Measurements from ENCODE around the gene XIRP2.

XIRP2 gene

DNA sequence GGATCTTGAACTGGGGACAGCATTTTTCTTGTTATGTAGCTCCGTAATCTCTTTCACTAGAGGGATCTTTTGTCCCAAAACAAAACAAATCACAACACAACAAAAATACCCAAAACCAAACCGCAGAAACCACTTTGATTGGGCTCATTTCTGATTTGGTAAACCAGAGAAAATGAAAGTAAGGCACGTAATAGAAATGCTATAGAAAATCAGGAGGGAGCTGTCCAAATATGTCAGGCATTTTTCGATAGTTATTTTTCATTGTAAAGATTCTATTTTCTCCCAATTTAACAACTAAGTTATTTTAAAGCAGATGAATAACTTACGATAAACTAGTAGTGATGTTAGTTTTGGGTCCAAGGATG lies 406.5 kb downstream of the XIRP2 start:
- no peak for DNase-seq (ENCODE audit: low spot score)
- in situ Hi-C loops (cut with MboI; ENCODE audit: low sequenced_read_pairs, unreplicated experiment): no loop called here

DNA sequence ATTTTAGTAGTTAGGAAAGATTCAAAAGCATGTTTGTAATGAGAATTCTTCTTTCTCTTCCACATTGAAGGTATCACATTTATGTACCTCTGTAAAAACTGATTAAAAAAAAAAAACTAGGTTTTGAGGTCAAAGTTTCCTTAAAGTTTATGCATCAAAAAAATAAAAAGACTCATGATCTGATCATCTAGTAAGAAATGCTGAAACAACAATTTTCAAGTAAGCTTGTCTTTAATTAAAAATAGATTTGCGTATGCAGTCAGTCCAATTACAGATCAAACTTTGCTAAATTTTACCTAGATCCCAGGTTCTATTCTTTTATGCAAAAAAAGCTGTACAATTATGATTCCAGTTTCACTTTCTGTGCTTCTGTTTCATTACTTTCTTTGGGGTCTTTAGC lies 409.0 kb downstream of the XIRP2 start:
- no peak for DNase-seq (ENCODE audit: low spot score)
- TF ChIP-seq, protein P1, sequence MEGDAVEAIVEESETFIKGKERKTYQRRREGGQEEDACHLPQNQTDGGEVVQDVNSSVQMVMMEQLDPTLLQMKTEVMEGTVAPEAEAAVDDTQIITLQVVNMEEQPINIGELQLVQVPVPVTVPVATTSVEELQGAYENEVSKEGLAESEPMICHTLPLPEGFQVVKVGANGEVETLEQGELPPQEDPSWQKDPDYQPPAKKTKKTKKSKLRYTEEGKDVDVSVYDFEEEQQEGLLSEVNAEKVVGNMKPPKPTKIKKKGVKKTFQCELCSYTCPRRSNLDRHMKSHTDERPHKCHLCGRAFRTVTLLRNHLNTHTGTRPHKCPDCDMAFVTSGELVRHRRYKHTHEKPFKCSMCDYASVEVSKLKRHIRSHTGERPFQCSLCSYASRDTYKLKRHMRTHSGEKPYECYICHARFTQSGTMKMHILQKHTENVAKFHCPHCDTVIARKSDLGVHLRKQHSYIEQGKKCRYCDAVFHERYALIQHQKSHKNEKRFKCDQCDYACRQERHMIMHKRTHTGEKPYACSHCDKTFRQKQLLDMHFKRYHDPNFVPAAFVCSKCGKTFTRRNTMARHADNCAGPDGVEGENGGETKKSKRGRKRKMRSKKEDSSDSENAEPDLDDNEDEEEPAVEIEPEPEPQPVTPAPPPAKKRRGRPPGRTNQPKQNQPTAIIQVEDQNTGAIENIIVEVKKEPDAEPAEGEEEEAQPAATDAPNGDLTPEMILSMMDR (IDR thresholded peaks at IDR 0.05; ENCODE audit: borderline replicate concordance, control extremely low read depth, extremely low read depth, insufficient read depth, missing control alignments): no peak
- in situ Hi-C loops (cut with MboI; ENCODE audit: low sequenced_read_pairs, unreplicated experiment): no loop called here

More for the DNA sequence above, 406.5 kb downstream of the XIRP2 start:
- TF ChIP-seq, protein P1 (IDR thresholded peaks at IDR 0.05; ENCODE audit: borderline replicate concordance, control extremely low read depth, extremely low read depth, insufficient read depth, missing control alignments): no peak

DNA sequence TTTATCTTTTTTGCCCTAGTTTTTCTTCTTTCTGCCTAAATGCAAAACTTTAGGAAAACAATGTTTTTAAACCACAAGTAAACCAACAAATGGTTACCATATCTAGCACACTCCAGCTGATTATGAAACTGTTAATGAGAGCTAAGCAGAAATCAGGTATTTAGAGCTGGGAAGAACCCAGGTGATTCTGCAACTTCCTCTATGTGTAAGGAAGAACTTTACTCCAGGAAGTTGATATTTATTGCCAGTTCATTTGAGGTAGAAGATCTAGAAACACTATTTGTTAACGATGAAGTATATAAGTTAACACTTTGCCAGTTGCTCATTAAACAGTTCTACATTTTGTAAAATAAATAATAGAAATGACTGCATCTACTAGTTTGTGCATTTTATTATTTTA lies 409.7 kb downstream of the XIRP2 start:
- in situ Hi-C loops (cut with MboI; ENCODE audit: low sequenced_read_pairs, unreplicated experiment): no loop called here
- DNase-seq (ENCODE audit: low spot score): no peak
- TF ChIP-seq, protein P1 (IDR thresholded peaks at IDR 0.05; ENCODE audit: borderline replicate concordance, control extremely low read depth, extremely low read depth, insufficient read depth, missing control alignments): no peak

Data from GM13976 (cell line).